ENCODE data around the gene RBBP7. TPM values are rescaled to one million over a fixed set of nuclear protein-coding genes. Genes with fewer than 3 reads are reported as not detected.

RBBP7 gene
- polyA plus RNA-seq, 3 donors: 32.2 to 56.8 (median 52.6) TPM

DNA sequence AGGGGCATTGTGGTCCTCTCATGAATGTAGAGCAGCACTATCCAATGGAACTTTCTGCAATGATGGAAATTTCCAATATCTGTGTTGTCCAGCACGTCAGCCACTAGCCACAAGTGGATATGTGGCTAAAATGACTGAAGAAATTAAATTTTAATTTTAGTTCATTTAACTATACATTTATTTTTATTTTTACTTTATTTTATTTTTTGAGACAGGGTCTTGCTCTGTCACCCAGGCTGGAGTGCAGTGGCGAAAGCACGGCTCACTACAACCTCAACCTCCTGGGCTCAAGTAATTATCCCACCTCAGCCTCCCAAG lies 13.3 kb upstream of the RBBP7 start:
- Mint-ChIP-seq H3K9me3 (no peaks in the 10 kb centered on the region), H3K36me3 (no peaks in the 10 kb centered on the region), H3K27me3 (ENCODE audit: low read depth in 3 of 3) (peaks cover 0 to 46% (median 0%) of the 10 kb centered on the region in 3 donors), H3K27ac (no peak overlapping the region), H3K4me1 (peaks cover 10% of the 10 kb centered on the region), H3K4me3 (no peak overlapping the region)
- no peaks in the 10 kb centered on the region for H3K9me3 ChIP-seq (replicated peaks in 1 of 2; ENCODE audit: control insufficient read depth in 1 of 2, insufficient read depth in 1 of 2, low read length in 2 of 2)
- H3K27ac ChIP-seq (ENCODE audit: low read depth in 1 of 2, low read length in 2 of 2): no peak overlapping the region
- H4K20me1 ChIP-seq (ENCODE audit: insufficient read depth, low read length): no peaks in the 10 kb centered on the region
- H3K4me2 ChIP-seq (replicated peaks; ENCODE audit: extremely low read depth, low read length, poor library complexity, severe bottlenecking): peak overlapping the region; percentile 71
- H3K79me2 ChIP-seq (ENCODE audit: insufficient read depth, low read length): no peaks in the 10 kb centered on the region
- intact Hi-C loops (cut with micrococcal nuclease): loop anchor here (5.0 kb wide), 1 partner anchor 164 kb away; no protein-coding TSS in a partner anchor
- no peak overlapping the region for H2AFZ ChIP-seq (ENCODE audit: insufficient read depth, low read depth, low read length, poor library complexity, severe bottlenecking)
- peaks cover 0 to 29% of the 10 kb centered on the region in 2 donors for H3K27me3 ChIP-seq (ENCODE audit: control insufficient read depth in 2 of 2, insufficient read depth in 2 of 2, low read length in 2 of 2)
- no peak for DNase-seq
- H3K9ac ChIP-seq (ENCODE audit: insufficient read depth, low read length, poor library complexity, severe bottlenecking): no peak overlapping the region
- TF ChIP-seq, protein P1, sequence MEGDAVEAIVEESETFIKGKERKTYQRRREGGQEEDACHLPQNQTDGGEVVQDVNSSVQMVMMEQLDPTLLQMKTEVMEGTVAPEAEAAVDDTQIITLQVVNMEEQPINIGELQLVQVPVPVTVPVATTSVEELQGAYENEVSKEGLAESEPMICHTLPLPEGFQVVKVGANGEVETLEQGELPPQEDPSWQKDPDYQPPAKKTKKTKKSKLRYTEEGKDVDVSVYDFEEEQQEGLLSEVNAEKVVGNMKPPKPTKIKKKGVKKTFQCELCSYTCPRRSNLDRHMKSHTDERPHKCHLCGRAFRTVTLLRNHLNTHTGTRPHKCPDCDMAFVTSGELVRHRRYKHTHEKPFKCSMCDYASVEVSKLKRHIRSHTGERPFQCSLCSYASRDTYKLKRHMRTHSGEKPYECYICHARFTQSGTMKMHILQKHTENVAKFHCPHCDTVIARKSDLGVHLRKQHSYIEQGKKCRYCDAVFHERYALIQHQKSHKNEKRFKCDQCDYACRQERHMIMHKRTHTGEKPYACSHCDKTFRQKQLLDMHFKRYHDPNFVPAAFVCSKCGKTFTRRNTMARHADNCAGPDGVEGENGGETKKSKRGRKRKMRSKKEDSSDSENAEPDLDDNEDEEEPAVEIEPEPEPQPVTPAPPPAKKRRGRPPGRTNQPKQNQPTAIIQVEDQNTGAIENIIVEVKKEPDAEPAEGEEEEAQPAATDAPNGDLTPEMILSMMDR (IDR thresholded peaks at IDR 0.05): peak; percentile 51
- H3K4me1 ChIP-seq (ENCODE audit: control insufficient read depth in 1 of 2, insufficient read depth in 2 of 2, low read length in 2 of 2): peaks cover 0 to 5% of the 10 kb centered on the region in 2 donors
- WGBS (ENCODE audit: insufficient coverage): no CpG with 5 or more reads among the region's 3 CpGs
- H3K36me3 ChIP-seq (replicated peaks in 1 of 2; ENCODE audit: control insufficient read depth in 1 of 2, insufficient read depth in 2 of 2, low read length in 2 of 2): no peaks in the 10 kb centered on the region
- H3K4me3 ChIP-seq (replicated peaks in 1 of 3; ENCODE audit: low read depth in 2 of 3, low read length in 3 of 3): no peak overlapping the region

DNA sequence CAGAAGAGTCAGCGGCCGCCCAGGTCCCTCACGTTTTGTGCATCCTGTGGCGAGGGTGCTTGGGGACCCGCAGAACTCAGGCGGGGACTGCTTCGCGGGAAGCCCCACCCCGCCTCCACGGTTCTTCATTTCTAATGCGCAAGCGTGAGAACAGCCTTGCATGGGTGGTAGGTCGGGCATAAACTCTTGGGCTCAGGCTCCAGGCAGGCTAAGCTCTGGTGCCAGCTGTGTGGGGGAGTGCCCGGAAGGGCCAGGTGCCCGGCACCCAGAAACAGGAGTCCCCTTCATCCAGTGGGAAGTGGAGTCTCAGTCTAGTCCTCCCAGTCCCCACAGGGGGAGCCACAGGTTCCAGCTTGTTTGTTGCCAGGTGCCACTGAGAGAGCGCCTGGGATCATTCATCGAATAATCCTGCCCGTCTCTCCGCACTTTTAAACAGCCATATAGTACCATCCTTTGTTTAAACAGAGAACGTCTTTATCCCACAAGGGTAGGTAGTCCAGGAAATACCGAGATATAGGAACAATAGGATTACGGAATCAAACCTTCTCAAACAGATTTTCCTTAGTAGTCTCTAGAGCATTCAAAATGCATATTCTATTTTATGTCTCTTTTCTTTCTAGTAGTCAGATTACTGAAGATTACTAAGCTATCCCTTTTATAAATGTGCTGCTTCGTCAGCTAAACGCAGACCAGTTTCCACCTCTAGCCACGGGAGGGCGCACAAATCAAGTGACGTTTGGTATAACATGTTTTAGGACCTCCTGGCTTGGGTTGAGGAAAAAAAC lies 12.7 kb upstream of the RBBP7 start:
- Histone ChIP-seq H2AFZ (ENCODE audit: insufficient read depth, low read depth, low read length, poor library complexity, severe bottlenecking) (peak overlapping the region; percentile 77), H3K27ac (ENCODE audit: low read depth in 1 of 2, low read length in 2 of 2) (peak overlapping the region in 1 of 2 donors; percentile 30), H3K4me2 (replicated peaks; ENCODE audit: extremely low read depth, low read length, poor library complexity, severe bottlenecking) (peak overlapping the region; percentile 71), H3K4me3 (replicated peaks in 1 of 3; ENCODE audit: low read depth in 2 of 3, low read length in 3 of 3) (peak overlapping the region; percentile 43 to 71 (median 49)), H4K20me1 (ENCODE audit: insufficient read depth, low read length) (no peaks in the 10 kb centered on the region), H3K9me3 (replicated peaks in 1 of 2; ENCODE audit: control insufficient read depth in 1 of 2, insufficient read depth in 1 of 2, low read length in 2 of 2) (no peaks in the 10 kb centered on the region), H3K27me3 (ENCODE audit: control insufficient read depth in 2 of 2, insufficient read depth in 2 of 2, low read length in 2 of 2) (peaks cover 0 to 35% of the 10 kb centered on the region in 2 donors), H3K79me2 (ENCODE audit: insufficient read depth, low read length) (no peaks in the 10 kb centered on the region), H3K4me1 (ENCODE audit: control insufficient read depth in 1 of 2, insufficient read depth in 2 of 2, low read length in 2 of 2) (peaks cover 0 to 5% of the 10 kb centered on the region in 2 donors), H3K36me3 (replicated peaks in 1 of 2; ENCODE audit: control insufficient read depth in 1 of 2, insufficient read depth in 2 of 2, low read length in 2 of 2) (no peaks in the 10 kb centered on the region), H3K9ac (ENCODE audit: insufficient read depth, low read length, poor library complexity, severe bottlenecking) (peak overlapping the region; percentile 16)
- H3K4me3 Mint-ChIP-seq: peak overlapping the region; percentile 82 to 87
- H3K27ac Mint-ChIP-seq: peak overlapping the region in 4 of 7 donors; percentile 37 to 70 (median 66)
- H3K36me3 Mint-ChIP-seq: no peaks in the 10 kb centered on the region
- intact Hi-C loops (cut with micrococcal nuclease): loop anchor here (5.0 kb wide), 1 partner anchor 164 kb away; no protein-coding TSS in a partner anchor
- H3K4me1 Mint-ChIP-seq: peaks cover 10% of the 10 kb centered on the region
- WGBS (ENCODE audit: insufficient coverage): 0% methylated on average over 6 of the region's 27 CpGs
- TF ChIP-seq, protein P1 (IDR thresholded peaks at IDR 0.05): peak; percentile 73
- H3K27me3 Mint-ChIP-seq (ENCODE audit: low read depth in 3 of 3): peaks cover 0 to 44% (median 0%) of the 10 kb centered on the region in 3 donors
- H3K9me3 Mint-ChIP-seq: no peaks in the 10 kb centered on the region
- DNase-seq: peak in 2 of 3 donors; percentile 53 to 55
